GM23338 (cell line): ENCODE measurements around the gene FNDC1.

ENCODE experiments used
- CREB1 ChIP-seq: fragments of 250-450 bp; sonication (Bioruptor Pico); IDR thresholded peaks from 2 replicates; pipeline ENCODE4 v1.5.0; 2020; ENCODE audit warnings: low read depth, mild to moderate bottlenecking, moderate library complexity
- EZH2 ChIP-seq: fragments of 200-600 bp; sonication (generic); IDR thresholded peaks from one replicate; pipeline ENCODE4 v1.8.0; 2017; ENCODE audit warnings: antibody characterized with exemption, mild to moderate bottlenecking, low read depth; ENCODE audit not compliant: unreplicated experiment
- EZH2phosphoT487 ChIP-seq: fragments of 200-600 bp; sonication (generic); IDR thresholded peaks from one replicate; pipeline ENCODE4 v1.8.1; 2018; ENCODE audit warnings: antibody characterized with exemption; ENCODE audit not compliant: unreplicated experiment
- JUNB ChIP-seq: IDR thresholded peaks from one replicate; pipeline ENCODE4 v1.6.1; 2016; ENCODE audit warnings: antibody characterized with exemption; ENCODE audit not compliant: unreplicated experiment
- POLR2AphosphoS5 ChIP-seq: IDR thresholded peaks from 2 replicates; pipeline ENCODE4 v1.6.1; 2016; ENCODE audit warnings: antibody characterized with exemption, low read depth
- STAT1 ChIP-seq: IDR thresholded peaks from one replicate; pipeline ENCODE4 v1.6.1; 2016; ENCODE audit warnings: antibody characterized with exemption; ENCODE audit not compliant: unreplicated experiment
- ZNF331 ChIP-seq: fragments of 250-450 bp; sonication (Bioruptor Pico); IDR thresholded peaks from 2 replicates; pipeline ENCODE4 v1.5.0; 2020; ENCODE audit warnings: low read depth, mild to moderate bottlenecking, moderate library complexity
- TF ChIP-seq, protein P1 (sequence below), 2 experiments: fragments of 200-600 bp in 1 of 2; sonication (generic) in 1 of 2; conservative IDR thresholded peaks; 2 replicates each; pipeline versions ENCODE4 v1.5.1 to v1.6.1; 2016 to 2017; ENCODE audit warnings: antibody characterized with exemption in 2 of 2, low read depth in 2 of 2, mild to moderate bottlenecking in 2 of 2, moderate library complexity in 1 of 2
- TF ChIP-seq, protein P2 (sequence below): IDR thresholded peaks from one replicate; pipeline ENCODE4 v1.6.1; 2018; ENCODE audit warnings: antibody characterized with exemption; ENCODE audit not compliant: unreplicated experiment
- TF ChIP-seq, protein P3 (sequence below): IDR thresholded peaks from 2 replicates; pipeline ENCODE4 v1.6.1; 2016; ENCODE audit warnings: antibody characterized with exemption
- TF ChIP-seq, protein P4 (sequence below): fragments of 250-450 bp; sonication (Bioruptor Pico); IDR thresholded peaks from 2 replicates; pipeline ENCODE4 v1.5.0; 2020; ENCODE audit warnings: mild to moderate bottlenecking, moderate library complexity

DNA sequence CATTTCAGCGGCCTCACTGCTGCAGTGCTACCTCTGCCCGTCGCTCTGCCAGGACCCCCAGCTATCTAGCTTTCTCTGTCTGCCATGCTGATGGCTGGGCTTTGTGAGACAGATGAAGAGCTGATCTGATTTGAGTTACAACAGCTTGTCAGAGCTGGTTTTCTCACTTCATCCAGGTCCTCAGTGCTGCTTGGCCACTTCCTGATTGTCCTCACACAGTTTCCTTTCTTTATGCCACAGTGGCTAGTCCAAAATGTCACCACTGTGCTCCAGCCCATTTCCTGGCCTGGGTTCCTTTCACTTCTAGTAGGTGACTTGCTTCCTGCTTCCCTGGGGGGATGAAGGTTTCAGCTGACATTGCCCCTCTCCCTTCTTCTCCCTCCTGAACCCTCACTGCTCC, 35.4 kb downstream of the FNDC1 start:
- TF ChIP-seq JUNB (no peak), EZH2phosphoT487 (no peak), POLR2AphosphoS5 (no peak), EZH2 (no peak), CREB1 (CRISPR knock-in tag) (no peak), ZNF331 (CRISPR knock-in tag) (no peak), STAT1 (no peak)
- TF ChIP-seq, protein P1, sequence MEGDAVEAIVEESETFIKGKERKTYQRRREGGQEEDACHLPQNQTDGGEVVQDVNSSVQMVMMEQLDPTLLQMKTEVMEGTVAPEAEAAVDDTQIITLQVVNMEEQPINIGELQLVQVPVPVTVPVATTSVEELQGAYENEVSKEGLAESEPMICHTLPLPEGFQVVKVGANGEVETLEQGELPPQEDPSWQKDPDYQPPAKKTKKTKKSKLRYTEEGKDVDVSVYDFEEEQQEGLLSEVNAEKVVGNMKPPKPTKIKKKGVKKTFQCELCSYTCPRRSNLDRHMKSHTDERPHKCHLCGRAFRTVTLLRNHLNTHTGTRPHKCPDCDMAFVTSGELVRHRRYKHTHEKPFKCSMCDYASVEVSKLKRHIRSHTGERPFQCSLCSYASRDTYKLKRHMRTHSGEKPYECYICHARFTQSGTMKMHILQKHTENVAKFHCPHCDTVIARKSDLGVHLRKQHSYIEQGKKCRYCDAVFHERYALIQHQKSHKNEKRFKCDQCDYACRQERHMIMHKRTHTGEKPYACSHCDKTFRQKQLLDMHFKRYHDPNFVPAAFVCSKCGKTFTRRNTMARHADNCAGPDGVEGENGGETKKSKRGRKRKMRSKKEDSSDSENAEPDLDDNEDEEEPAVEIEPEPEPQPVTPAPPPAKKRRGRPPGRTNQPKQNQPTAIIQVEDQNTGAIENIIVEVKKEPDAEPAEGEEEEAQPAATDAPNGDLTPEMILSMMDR (conservative IDR thresholded peaks at IDR 0.05; ENCODE audit: low read depth in 2 of 2) = no peak
- TF ChIP-seq, protein P2, sequence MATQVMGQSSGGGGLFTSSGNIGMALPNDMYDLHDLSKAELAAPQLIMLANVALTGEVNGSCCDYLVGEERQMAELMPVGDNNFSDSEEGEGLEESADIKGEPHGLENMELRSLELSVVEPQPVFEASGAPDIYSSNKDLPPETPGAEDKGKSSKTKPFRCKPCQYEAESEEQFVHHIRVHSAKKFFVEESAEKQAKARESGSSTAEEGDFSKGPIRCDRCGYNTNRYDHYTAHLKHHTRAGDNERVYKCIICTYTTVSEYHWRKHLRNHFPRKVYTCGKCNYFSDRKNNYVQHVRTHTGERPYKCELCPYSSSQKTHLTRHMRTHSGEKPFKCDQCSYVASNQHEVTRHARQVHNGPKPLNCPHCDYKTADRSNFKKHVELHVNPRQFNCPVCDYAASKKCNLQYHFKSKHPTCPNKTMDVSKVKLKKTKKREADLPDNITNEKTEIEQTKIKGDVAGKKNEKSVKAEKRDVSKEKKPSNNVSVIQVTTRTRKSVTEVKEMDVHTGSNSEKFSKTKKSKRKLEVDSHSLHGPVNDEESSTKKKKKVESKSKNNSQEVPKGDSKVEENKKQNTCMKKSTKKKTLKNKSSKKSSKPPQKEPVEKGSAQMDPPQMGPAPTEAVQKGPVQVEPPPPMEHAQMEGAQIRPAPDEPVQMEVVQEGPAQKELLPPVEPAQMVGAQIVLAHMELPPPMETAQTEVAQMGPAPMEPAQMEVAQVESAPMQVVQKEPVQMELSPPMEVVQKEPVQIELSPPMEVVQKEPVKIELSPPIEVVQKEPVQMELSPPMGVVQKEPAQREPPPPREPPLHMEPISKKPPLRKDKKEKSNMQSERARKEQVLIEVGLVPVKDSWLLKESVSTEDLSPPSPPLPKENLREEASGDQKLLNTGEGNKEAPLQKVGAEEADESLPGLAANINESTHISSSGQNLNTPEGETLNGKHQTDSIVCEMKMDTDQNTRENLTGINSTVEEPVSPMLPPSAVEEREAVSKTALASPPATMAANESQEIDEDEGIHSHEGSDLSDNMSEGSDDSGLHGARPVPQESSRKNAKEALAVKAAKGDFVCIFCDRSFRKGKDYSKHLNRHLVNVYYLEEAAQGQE = no peak
- TF ChIP-seq, protein P3, sequence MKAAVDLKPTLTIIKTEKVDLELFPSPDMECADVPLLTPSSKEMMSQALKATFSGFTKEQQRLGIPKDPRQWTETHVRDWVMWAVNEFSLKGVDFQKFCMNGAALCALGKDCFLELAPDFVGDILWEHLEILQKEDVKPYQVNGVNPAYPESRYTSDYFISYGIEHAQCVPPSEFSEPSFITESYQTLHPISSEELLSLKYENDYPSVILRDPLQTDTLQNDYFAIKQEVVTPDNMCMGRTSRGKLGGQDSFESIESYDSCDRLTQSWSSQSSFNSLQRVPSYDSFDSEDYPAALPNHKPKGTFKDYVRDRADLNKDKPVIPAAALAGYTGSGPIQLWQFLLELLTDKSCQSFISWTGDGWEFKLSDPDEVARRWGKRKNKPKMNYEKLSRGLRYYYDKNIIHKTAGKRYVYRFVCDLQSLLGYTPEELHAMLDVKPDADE = no peak
- TF ChIP-seq, protein P4, sequence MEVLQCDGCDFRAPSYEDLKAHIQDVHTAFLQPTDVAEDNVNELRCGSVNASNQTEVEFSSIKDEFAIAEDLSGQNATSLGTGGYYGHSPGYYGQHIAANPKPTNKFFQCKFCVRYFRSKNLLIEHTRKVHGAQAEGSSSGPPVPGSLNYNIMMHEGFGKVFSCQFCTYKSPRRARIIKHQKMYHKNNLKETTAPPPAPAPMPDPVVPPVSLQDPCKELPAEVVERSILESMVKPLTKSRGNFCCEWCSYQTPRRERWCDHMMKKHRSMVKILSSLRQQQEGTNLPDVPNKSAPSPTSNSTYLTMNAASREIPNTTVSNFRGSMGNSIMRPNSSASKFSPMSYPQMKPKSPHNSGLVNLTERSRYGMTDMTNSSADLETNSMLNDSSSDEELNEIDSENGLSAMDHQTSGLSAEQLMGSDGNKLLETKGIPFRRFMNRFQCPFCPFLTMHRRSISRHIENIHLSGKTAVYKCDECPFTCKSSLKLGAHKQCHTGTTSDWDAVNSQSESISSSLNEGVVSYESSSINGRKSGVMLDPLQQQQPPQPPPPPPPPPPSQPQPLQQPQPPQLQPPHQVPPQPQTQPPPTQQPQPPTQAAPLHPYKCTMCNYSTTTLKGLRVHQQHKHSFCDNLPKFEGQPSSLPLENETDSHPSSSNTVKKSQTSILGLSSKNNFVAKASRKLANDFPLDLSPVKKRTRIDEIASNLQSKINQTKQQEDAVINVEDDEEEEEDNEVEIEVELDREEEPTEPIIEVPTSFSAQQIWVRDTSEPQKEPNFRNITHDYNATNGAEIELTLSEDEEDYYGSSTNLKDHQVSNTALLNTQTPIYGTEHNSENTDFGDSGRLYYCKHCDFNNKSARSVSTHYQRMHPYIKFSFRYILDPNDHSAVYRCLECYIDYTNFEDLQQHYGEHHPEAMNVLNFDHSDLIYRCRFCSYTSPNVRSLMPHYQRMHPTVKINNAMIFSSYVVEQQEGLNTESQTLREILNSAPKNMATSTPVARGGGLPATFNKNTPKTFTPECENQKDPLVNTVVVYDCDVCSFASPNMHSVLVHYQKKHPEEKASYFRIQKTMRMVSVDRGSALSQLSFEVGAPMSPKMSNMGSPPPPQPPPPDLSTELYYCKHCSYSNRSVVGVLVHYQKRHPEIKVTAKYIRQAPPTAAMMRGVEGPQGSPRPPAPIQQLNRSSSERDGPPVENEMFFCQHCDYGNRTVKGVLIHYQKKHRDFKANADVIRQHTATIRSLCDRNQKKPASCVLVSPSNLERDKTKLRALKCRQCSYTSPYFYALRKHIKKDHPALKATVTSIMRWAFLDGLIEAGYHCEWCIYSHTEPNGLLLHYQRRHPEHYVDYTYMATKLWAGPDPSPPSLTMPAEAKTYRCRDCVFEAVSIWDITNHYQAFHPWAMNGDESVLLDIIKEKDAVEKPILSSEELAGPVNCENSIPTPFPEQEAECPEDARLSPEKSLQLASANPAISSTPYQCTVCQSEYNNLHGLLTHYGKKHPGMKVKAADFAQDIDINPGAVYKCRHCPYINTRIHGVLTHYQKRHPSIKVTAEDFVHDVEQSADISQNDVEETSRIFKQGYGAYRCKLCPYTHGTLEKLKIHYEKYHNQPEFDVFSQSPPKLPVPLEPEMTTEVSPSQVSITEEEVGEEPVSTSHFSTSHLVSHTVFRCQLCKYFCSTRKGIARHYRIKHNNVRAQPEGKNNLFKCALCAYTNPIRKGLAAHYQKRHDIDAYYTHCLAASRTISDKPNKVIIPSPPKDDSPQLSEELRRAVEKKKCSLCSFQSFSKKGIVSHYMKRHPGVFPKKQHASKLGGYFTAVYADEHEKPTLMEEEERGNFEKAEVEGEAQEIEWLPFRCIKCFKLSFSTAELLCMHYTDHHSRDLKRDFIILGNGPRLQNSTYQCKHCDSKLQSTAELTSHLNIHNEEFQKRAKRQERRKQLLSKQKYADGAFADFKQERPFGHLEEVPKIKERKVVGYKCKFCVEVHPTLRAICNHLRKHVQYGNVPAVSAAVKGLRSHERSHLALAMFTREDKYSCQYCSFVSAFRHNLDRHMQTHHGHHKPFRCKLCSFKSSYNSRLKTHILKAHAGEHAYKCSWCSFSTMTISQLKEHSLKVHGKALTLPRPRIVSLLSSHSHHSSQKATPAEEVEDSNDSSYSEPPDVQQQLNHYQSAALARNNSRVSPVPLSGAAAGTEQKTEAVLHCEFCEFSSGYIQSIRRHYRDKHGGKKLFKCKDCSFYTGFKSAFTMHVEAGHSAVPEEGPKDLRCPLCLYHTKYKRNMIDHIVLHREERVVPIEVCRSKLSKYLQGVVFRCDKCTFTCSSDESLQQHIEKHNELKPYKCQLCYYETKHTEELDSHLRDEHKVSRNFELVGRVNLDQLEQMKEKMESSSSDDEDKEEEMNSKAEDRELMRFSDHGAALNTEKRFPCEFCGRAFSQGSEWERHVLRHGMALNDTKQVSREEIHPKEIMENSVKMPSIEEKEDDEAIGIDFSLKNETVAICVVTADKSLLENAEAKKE = no peak
